GM12864 (cell line): ENCODE results near the gene ACSF3.

Experiments used
- DNase-seq: peaks from one replicate; pipeline ENCODE4 v3.0.0-alpha.2; 2011; ENCODE audit warnings: low read depth
- H3K4me3 ChIP-seq: 2 replicates; pipeline ENCODE4 v1.5.1; 2011; ENCODE audit warnings: mild to moderate bottlenecking, low read depth, low read length, control low read depth
- CTCF ChIP-seq: IDR thresholded peaks from 2 replicates; pipeline ENCODE4 v1.5.1; 2011; ENCODE audit warnings: low read depth, mild to moderate bottlenecking, moderate library complexity, low read length, control low read depth, inconsistent platforms; ENCODE audit errors: missing control alignments

Gene ACSF3

GRCh38 chr16:89150981-89151380, 57.3 kb downstream of the ACSF3 start:
- no peak for DNase-seq
- no peak for TF ChIP-seq CTCF
- H3K4me3 ChIP-seq: no peak overlapping the region

GRCh38 chr16:89152831-89153700, 59.4 kb downstream of the ACSF3 start:
- DNase-seq: no peak
- H3K4me3 ChIP-seq: no peak overlapping the region
- TF ChIP-seq CTCF: no peak

- TF ChIP-seq CTCF: no peak
- H3K4me3 ChIP-seq: no peak overlapping the region
- no peak for DNase-seq
Measured at GRCh38 chr16:89153848-89154271, 60.2 kb downstream of the ACSF3 start.

- TF ChIP-seq CTCF: no peak
- DNase-seq: no peak
- no peak overlapping the region for H3K4me3 ChIP-seq
Measured at GRCh38 chr16:89154390-89155183, 60.9 kb downstream of the ACSF3 start.

GRCh38 chr16:89155184-89155679, 61.6 kb downstream of the ACSF3 start:
- no peak for TF ChIP-seq CTCF
- H3K4me3 ChIP-seq: no peak overlapping the region
- DNase-seq: no peak

- no peak overlapping the region for H3K4me3 ChIP-seq
- no peak for DNase-seq
- no peak for TF ChIP-seq CTCF
Measured at GRCh38 chr16:89155851-89156739, 62.4 kb downstream of the ACSF3 start.
